CD4-positive, alpha-beta T cell treated with Interleukin-10 for 1 hour (primary cell): Measurements from ENCODE around the gene ALDH3B2.
"Not testable (repeated sequence)": the region's sequence is repeated elsewhere in the genome, so short reads cannot be mapped to it uniquely, and the experiment has no call there.

ENCODE experiments used
- DNase-seq: peaks from one replicate; pipeline ENCODE4 v3.0.0-alpha.2; 2020

Gene ALDH3B2

DNA sequence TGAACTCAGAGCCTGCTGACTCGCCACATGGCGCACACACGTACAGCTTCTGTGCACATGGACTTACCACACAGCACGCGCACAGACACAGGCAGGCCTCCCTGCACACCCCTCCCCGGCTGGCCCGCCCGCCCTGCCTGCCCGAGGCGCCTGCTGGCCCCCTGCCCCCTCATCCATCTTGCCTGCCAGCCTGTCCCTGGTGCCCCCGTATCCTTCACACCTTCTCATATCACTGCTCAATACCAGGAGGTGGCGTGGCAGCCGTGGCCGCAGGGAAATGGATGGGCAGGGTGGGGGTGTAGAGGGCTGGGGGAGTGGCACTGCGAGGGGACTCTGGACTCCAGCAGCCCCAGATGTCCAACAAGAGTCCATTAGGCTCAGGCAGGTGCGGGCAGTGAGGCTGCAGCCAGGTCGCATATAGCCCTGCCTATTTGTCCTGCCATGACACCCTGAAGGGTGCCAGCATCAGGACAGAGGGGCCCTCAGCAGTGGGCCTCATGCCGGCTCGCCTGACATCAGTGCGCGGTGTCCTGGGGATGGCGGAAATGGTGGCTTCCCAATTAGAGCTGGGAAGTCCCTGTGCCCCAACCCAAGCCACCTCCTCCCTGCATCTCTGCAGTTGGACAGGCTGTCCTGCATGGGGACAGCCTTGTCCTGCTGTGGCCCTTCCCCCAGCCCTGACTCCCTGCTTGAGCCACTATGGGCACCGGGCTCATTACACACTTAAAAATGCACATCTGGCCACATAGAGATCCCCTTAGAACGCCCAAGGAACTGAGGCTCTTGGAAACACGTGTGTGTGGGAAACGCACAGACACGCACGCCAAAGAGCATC is 32.9 kb downstream of the ALDH3B2 start:
- DNase-seq, result no peak

DNA sequence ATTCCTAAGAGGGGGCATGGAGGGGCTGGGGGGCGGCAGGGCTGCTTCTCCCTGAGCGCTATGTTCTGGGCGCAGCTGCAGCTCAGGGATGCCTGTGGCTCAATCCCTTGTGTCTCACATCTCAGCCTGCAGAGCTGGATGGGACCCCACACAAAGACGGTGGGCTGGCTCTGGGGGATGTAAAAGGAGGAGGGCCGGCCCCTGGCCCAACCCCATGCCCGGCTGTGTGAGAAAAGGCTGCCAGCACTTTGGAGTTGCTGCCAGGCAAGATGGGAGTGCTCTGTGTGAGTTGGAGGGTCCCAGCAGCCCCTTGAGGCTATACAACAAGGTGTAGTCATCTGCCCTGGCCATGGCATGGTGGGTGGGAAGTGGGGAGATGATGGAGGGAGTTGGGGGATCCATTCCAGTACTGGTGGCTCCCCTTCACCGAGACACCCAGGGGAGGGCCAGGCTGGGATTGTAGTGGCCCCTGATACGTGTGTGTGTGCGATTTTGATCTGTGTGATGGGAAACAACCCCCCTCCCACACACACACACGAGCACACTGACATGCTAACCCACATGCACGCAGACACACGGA is 33.6 kb downstream of the ALDH3B2 start:
- no peak for DNase-seq

DNA sequence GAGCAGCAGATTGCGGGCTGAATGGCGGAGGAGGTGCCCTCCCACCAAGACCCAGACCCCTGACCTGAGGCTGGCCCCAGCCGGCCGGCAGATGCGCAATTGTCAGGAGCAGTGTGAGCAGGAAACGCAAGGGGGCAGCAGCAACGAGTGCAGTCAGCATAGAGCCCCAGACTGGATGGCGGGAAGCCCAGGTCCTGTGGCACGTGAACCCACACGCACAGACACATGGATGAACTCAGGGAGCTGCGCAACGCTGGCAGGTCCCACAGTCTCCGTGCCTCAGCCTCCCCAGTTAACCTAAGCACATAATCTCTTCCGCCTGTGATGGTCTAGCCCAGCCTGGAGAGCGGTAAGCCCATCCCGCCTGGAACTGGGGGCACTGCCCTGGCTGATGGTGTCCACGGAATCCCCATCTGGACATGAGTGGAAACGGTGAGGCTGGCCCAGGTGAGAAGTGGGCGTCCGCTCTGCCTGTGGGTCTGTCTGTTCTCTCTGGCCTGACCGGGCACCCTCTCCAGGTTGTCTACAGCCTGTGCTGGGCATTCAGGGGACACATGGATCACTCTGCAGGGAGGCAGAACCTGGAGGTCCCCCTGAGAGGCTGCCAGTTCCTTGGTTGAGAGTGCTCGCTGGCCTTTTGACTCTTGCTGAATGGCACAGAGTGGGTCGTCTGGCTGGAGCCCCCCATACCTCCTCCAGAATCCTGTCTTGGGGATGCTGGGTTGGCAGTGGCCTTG is 34.2 kb downstream of the ALDH3B2 start:
- peak; percentile 72 for DNase-seq

DNA sequence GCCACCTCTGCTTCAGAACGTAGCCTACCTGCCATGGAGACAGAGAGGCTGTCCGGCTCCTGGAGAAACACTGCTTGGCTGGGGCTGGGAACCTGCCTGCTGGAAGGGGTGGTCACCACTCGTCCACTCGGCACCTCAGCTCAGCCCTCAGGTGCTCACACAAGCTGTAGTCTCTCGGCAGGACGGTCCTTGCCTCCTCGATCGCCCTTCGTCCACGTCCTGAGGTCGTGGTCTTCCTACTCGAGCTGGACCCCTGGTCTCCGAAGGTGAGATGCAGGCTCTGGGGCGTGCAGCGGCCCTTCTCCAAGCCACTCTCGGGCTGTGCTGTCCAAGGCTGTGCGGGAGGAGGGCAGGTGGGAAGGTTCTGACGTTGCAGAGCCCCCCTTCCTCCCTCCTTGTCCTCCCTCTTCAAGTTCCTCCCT is 35.0 kb downstream of the ALDH3B2 start, which contains the start of gene TBX10:
Gene TBX10, minus strand, starts transcription at position 326 of the 422 bp plus-strand sequence. Its CDS starts 291 bp downstream, at position 35.
- DNase-seq, result no peak

DNA sequence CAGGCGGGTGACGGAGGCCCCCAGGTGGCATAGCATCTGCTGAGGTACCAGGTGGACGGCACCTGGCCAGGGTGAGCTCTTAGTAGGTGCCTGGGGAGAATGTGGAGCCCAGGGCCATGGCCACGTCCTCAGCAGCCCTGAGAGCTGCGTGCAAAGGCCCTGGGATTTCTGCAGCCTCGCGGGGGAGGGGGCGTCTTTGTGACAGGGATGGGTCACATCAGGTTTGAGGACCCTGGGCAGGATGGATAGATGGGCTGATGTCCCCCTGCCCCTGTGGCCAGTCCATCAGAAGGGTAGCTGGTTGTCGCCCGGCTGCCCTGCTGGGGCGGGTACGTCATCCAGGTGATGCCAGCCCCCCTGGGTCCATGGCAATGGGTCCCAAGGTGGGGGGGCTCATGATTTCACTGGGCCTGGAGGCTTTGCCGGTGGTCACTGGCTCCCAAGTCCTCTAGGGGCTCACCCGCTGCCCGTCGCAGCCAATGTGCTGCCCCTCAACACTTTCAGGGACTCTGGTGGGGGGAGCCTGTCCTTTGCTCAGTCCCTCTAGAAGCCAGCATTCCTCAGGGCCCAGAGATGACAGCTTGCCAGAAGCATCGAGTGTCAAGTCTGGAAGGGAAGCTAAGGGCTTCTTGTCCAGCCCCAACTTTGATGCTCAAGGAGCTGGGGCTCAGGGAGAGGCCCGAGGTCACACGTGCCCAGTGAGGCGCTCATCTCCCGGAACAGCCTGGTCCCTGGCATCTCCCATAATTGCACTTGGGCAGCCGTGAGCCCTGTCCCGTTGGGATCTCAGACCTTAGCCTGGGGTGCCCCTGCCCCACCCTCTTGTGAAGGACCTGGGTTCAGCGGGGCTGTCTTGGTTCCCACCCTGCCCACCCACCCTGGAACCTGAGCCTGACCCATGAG is 35.6 kb downstream of the ALDH3B2 start:
- DNase-seq, result no peak

DNA sequence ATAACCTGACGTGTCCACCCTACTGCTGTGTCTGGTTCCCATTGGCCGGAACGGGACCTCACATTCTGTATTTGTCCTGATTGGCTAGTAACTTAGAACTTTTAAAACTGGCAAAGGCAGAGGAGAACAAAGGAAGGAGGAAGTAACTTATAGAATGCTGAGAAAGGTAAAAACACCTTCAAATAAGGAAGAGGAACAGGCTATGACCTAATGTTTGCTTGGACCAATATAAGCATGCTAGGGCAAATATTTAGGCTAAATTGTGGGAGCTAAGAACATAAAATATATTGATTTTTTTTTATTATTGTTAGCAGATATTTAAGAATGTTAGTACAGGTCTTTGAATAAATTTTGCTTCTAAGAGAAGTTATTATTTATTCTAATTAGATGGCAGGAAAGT is 37.0 kb downstream of the ALDH3B2 start:
- DNase-seq, result not testable (repeated sequence)

DNA sequence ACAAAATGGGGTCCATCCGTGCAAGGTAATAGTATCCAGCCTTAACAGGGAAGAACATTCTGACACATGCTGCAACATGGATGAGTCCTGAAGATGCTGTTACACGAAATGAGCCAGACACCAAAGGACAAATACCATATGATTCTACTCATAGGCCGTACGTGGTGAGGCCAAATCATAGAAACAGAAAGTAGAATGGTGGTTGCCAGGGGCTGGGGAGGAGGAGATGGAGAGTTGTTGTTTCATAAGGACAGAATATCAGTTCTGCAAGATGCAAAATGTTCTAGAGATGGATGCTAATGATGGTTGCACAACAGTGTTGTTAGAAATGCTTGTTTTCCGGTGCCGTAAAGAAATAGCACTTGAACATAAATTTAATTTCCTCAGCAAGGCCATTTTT is 37.5 kb downstream of the ALDH3B2 start:
- no peak for DNase-seq

DNA sequence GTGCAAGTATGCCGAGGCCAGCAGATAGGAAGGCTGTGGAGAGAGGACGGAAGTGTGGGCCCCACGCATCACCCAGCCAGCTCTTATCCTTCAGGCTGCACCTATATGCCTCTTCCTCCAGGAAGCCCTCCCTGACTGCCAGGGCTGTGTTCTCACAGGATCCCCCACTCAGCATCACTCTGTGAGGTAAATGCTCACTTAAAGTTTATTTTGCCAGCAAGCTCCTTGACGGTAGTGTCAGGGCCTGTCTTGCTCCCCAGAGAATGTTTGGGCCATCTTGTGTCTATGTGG is 39.2 kb downstream of the ALDH3B2 start:
- no peak for DNase-seq

DNA sequence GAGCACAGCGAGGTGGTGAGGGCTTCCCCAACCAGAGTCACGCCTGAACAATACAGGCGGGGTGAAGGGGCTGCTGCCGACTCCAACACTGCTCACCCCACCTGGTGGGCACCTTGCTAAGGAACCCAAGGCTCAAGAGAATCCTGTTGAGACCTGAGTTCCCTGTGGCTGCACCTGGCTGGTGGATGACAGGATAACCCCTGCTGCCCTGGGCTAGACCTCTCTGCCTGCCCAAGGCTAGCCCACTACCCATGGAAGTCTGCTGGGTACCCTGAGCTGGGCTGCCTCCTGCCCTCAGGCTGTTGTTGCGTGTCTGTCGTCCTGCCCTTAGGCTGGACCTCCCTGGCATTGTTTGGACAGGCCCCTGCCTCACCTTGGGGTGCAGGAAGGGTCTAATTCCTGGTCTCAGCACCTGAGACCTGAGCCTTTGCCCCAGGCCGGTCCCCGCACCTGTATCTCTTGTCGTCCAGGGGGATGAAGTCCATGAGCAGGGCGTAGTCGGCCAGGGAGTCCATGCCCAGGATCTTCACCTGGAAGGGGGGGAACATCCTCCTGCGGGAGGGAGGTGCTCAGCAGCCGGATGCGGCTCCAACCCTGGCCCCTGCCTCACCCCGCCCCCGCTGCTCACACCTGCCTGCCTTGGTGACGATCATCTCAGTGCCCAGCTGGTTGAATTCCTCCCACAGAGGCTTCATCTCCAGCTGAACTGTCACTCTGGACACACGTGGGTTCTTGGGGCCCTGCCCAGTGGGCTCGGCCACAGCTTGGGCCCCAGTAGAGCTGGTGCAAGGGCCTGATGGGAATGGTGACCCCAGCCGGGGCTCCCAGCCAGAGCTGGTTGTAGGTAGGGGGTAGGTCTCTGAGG is 39.8 kb downstream of the ALDH3B2 start:
- DNase-seq, result no peak

DNA sequence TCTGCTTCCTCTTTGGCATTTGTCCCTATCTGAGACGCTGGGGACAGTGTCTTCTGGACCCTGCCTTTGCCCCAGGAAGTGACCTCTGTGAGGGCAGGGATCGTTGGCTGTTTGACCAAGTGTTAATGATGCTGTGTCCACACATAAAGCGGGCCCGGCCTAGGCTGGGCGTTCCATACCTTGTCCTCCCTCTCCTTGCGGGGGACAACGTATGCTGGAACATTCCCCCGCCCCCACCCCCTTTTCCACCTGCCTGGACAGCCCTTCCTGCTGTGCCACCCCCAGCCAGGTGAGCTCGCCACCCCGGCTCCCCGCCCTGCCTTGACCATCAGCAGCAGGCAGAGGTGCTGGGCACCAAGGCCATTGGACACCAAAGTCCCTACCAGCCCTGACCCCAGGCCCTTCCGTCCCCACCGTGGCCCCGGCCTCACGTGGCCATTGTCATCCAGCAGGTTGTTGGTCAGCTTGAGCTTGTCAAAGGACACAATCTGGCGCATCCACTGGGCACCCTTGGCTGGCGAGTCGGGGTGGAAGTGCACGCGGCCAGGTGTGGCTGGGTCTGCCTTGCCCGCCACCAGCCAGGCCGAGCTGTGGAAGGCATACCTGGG is 40.6 kb downstream of the ALDH3B2 start:
- no peak for DNase-seq

DNA sequence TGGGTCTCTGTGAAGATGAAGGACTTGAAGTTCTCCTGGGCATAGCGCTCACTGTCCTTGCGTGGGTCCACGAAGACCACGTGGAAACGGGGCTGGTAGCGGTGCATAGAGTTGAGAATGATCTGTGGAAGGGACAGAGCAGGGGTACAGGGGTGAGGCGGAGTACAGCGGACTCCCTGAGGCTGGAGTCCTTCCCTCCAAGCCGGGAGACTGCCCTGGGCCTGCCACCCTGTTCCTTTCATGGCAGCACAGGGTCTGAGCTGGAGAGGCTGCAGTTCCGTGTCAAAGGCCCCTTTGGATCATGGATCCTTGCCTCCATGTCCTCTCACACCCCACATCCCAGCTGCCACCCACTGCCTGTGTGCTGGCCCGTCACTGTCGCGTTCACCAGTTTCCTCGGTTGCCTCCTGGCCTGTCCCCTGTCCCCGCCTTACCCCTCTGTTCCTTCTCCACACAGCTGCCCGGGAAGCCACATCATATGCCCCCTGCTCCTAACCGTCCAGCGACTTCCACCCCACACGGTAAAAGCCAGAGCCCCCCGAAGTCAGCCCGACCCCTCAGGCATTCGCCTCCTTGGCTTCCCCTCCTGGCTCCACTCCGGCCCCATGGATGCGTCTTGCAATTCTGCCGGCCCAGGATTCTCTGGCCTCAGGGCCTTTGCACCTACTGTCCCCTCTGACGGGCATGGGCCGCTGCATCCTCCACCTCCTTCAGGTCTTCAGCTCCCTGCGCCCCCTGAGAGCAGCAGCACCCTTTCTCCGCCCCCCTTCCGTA is 41.3 kb downstream of the ALDH3B2 start:
- no peak for DNase-seq

DNA sequence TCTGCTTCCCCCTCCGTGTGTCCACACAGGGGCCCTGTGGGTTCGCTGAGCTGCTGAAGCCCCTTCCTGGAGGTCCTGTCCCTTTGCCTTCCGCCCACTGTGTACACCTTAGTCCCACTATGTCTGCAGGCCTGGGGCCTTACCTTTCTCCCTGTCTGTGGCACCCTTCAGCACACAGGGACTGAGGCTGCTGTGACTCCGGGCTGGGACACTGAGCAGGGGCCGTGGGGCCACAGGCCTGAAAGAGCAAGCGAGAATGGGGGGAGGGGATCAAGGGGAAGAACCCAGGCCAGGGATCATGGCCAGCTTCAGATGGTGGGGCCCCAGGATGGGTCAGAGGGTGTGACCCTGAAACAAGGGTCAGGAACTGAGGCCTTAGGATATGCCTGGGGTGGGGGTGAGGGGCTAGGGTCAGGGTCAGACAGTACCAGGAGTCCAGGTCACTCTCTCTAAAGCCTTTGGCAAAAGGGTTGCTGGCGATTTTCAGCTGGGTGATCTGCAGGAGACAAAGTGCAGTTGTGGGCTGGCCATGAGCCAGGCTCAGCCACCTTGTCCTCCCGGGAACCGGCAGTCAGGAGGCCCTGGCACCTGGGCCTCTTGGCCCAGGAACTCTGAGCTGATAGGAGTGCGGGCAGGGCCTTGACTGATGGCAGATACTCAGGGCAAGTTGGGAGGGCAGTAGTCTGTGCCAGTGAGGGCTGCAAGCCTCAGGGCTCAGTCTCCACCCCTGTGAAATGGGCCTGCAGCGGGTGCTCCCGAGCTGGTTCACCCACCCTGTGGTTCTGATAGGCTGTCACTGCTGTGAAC is 42.0 kb downstream of the ALDH3B2 start:
- DNase-seq, result no peak

DNA sequence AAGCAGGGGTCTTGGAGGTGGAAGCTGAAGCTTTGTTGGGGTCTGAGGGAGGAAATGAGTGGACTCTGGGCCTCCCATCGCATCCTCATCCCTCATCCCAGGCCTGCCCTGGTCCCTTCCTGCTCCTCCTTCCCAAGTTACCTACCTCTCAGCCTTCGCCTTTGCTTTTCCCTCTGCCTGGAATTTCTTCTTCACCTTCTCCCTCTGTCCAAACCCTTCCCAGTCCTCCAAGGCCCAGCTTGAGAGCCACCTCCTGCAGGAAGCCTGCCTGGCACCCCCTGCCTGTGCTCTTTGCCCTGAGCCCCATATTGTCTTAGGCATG is 42.6 kb downstream of the ALDH3B2 start:
- DNase-seq, result no peak

DNA sequence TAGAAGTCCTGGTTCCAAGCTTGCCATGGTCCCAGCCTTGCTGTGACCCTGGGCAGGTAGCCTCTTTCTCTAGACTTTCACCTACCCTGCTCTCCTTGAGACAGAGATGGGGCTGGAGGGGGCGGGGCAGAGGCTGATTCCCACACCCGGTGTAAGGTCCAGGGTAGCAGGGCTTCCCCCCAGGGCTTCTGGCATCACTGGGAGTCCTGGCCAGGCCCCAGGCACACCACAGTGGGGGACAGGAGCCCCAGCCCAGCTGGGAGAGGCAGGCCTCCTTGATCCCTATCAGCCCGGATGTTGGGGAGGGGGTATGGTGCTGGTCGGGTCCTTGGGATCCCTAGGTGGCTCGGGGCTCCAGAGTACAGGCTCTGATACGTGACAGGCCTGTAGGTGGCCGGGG is 43.0 kb downstream of the ALDH3B2 start:
- DNase-seq, result no peak

DNA sequence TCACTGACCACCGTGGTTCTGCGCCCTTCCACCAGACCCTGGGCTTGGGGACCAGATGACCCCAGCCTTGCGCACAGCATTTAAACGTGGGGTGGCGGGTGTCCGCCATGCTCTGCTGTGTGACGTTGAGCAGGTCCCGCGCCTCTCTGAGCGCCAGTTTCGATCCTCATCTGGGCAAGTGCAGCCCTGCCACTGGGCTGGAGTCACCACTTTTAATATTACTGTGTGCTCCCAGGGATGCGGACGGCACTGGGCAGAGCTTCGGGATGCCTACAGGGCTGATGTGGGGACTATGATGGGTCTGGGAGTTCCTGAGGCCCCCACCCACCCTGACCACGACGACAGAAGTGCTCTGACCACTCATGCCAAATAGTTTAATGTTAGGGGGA is 43.5 kb downstream of the ALDH3B2 start:
- DNase-seq, result no peak

DNA sequence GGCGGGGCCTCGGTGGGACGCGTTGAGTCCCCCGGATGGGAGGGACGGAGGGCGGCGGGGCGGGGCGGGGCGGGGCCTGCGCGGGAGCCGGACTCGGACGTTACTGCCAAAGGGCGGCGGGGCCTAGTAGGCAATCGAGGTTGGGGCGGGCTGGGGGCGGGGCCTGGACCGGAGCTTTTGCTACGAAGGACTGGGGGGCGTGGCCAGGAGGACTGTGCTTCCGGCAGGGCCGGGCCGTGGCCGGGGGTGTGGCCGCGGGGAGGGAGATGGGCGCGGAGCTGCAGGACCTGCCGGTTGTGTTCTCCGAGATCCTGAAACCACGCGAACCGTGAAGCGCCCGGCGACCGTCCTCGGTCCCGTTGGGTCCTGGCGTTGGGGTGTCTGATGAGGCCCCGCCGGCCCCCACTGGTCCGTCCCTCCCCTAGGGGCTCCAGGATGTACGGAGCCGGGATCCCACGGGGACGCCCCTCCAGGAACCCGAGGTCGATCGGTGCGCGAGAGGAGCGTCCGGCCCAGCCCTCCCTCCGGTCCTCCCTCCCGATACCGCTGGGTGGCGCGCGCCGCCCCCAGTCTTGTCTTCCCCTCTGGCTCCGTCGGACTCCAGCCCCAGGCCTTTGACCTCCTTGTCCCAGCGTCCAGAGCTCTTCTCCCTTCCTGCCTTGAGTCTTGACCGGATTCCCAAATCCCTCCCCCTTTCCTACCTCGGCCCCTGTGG is 44.0 kb downstream of the ALDH3B2 start:
- peak; percentile 96 for DNase-seq

DNA sequence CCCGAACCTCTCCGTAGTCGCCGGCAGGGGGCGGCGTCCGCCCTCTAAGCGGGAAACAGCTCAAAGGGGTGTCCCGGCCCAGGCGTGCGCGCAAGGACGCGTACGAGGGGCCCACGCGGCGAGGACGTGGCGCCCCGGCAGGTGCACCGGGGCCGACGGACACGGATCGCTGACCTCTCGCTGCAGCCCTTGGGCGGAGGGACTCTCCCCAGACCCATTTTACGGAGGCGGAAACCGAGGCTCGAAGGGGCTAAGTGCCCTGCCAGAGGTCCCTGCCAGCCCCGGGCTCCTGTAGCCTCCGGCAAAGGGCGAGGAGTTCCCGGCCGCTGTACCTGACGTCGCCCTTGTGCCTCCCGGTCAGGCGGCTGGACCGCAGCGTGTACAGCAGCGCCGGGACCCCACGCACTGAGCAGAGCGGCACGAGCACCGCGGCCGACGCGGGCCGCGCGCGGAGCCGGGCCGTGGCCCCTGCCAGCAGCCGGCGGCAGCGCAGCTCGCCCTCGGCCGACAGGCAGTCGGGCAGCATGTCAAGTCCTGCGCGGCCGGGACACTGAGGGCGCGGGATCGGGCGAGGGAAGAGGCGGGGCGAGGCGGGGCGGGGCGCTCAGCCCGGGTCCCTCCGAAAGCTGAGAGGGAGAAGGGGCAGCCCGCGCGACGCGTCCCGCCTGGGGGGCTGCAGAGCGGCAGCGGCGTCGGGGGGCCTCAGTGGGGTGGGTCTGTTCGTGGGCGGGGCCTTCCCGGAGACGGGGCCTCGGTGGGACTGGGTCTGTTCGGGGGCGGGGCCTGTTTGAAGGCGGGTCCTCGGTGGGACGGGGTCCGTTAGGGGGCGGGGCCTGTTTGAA is 44.8 kb downstream of the ALDH3B2 start, which contains the start of gene NUDT8:
Gene NUDT8, minus strand, starts transcription at position 552 of the 842 bp plus-strand sequence. Its CDS starts 26 bp downstream, at position 526.
- DNase-seq, result peak; percentile 89

DNA sequence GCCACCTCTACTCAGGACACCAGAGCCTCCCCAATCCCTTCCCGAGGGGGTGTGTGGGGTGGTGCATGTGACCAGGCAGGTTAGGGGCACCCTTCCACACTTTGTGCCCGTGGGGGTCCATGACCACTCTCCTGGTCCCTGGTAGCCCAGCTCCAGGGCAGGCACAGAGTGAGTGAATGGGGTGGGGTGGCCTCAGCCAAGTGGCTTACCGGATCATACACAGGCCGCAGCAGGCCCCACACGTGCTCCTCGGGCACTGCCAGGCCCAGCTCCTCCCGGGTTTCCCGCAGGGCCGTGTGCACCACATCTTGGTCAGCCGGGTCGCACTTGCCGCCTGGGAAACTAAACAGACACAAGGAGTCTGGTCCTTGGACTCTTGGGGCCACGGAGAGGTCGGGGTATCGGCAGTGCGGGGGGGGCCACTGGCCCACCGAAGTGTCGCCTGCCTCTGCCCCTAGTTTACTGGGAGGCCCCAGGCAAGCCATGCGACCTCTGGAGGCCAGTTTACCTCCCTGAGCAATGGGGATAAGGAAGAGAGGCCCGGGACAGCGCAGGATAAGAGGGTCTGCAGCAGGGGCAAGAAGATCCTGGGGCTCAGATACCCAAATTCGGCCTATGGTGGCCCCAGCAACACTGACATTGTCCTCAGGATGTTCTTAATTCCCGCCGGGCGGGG is 45.6 kb downstream of the ALDH3B2 start:
- DNase-seq, result no peak
